Body of pancreas (tissue), 4 donors: Measurements from ENCODE around the gene IL17RB.

Source experiments
- CTCF ChIP-seq, 7 experiments: fragments of 450-650 bp in 4 of 7; fragments of 200-600 bp in 3 of 7; sonication (generic) in 3 of 7; IDR thresholded peaks; one replicate each; pipeline ENCODE4 v1.5.1; 2016 to 2019; ENCODE audit warnings: antibody characterized with exemption in 7 of 7
- POLR2A ChIP-seq, 3 donors: fragments of 450-650 bp; IDR thresholded peaks; one replicate each; pipeline ENCODE4 v1.6.1; 2016; ENCODE audit warnings: antibody characterized with exemption in 3 of 3, mild to moderate bottlenecking in 2 of 3

- TF ChIP-seq CTCF (IDR thresholded peaks at IDR 0.05) (no peak), POLR2A (IDR thresholded peaks at IDR 0.05) (no peak)
Observed at GRCh38 chr3:53900666-53901331, 54.4 kb downstream of the IL17RB start.
